Upper lobe of left lung (tissue), 4 donors: ENCODE measurements around the gene CC2D2B.

ENCODE experiments used
- EP300 ChIP-seq, 4 donors: sonication (generic); formaldehyde crosslinking; IDR thresholded peaks; one replicate each; pipeline ENCODE4 v1.5.1; 2017; ENCODE audit warnings: antibody characterized with exemption in 4 of 4, control low read depth in 2 of 4
- POLR2A ChIP-seq, 4 donors: fragments of 450-650 bp; IDR thresholded peaks; one replicate each; pipeline ENCODE4 v1.5.1; 2016 to 2017; ENCODE audit warnings: antibody characterized with exemption in 4 of 4, mild to moderate bottlenecking in 2 of 4
- POLR2AphosphoS5 ChIP-seq, 2 donors: sonication (generic); formaldehyde crosslinking; IDR thresholded peaks; one replicate each; pipeline ENCODE4 v1.5.1; 2017; ENCODE audit warnings: antibody characterized with exemption in 2 of 2
- TF ChIP-seq, protein P1 (sequence below), 6 experiments: fragments of 450-650 bp in 4 of 6; fragments of 200-600 bp in 2 of 6; sonication (generic) in 2 of 6; IDR thresholded peaks; one replicate each; pipeline ENCODE4 v1.5.1; 2016 to 2019; ENCODE audit warnings: antibody characterized with exemption in 6 of 6

DNA sequence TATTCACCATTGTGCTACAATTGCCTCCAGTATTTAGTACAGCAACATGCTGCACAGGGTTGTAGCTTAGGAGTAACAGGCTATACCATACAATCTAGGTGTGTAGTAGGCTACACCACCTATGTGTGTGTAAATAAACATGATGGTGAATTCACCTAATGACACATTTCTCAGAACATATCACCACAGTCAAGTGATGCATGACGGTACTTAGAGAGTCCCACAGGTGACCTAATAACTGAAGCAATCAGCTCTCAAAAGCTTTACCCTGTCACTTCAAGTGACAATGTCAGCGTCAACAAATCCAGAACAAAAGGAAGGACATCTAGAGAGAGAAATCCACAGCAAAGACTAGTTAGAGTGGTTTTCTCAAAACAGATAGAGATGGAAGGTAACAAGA is 174.4 kb downstream of the CC2D2B start:
- TF ChIP-seq, protein P1, sequence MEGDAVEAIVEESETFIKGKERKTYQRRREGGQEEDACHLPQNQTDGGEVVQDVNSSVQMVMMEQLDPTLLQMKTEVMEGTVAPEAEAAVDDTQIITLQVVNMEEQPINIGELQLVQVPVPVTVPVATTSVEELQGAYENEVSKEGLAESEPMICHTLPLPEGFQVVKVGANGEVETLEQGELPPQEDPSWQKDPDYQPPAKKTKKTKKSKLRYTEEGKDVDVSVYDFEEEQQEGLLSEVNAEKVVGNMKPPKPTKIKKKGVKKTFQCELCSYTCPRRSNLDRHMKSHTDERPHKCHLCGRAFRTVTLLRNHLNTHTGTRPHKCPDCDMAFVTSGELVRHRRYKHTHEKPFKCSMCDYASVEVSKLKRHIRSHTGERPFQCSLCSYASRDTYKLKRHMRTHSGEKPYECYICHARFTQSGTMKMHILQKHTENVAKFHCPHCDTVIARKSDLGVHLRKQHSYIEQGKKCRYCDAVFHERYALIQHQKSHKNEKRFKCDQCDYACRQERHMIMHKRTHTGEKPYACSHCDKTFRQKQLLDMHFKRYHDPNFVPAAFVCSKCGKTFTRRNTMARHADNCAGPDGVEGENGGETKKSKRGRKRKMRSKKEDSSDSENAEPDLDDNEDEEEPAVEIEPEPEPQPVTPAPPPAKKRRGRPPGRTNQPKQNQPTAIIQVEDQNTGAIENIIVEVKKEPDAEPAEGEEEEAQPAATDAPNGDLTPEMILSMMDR (IDR thresholded peaks at IDR 0.05) = no peak
- TF ChIP-seq POLR2AphosphoS5 (IDR thresholded peaks at IDR 0.05) = no peak
- no peak for TF ChIP-seq POLR2A (IDR thresholded peaks at IDR 0.05)
- no peak for TF ChIP-seq EP300 (IDR thresholded peaks at IDR 0.05)
